KOPT-K1 (cell line): ENCODE measurements around the gene EML6.

Source experiments
- H3K27ac ChIP-seq: fragments of 200-600 bp; sonication (generic); 2 replicates; pipeline ENCODE4 v1.5.1; 2016; ENCODE audit warnings: antibody characterized with exemption, mild to moderate bottlenecking, low read depth, low read length; ENCODE audit not compliant: poor library complexity, severe bottlenecking
- H3K36me3 ChIP-seq: fragments of 200-600 bp; sonication (generic); 2 replicates; pipeline ENCODE4 v1.5.1; 2017; ENCODE audit warnings: antibody characterized with exemption, mild to moderate bottlenecking, low read length, moderate library complexity; ENCODE audit not compliant: insufficient read depth
- H3K9me3 ChIP-seq: fragments of 200-600 bp; sonication (generic); 2 replicates; pipeline ENCODE4 v1.5.1; 2017; ENCODE audit warnings: antibody characterized with exemption, low read length, mild to moderate bottlenecking; ENCODE audit not compliant: insufficient read depth, poor library complexity, severe bottlenecking

Gene EML6

GRCh38 chr2:55003706-55004639, 280.5 kb downstream of the EML6 start:
- Histone ChIP-seq H3K9me3 (no peaks in the 10 kb centered on the region), H3K36me3 (no peaks in the 10 kb centered on the region), H3K27ac (no peak overlapping the region)

DNA sequence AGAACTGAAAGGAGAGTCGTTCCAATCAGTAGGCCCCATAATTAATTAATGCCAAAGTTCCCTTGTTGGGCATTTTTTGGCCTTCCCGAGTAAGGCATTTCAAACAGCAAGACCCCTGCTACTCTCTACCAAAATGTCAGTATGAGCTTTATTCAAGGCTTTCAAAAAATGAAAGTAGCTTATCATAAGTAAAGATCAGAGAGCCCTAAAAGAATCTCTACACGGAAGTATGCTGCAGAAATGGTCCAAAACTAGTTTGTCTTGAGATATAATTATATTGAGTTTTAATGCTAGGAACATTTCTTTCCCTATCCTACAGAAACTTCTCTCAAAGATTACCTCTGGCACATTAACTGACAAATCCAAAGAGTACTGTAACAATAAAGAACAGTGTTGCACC, 282.8 kb downstream of the EML6 start:
- no peaks in the 10 kb centered on the region for H3K36me3 ChIP-seq
- H3K9me3 ChIP-seq = no peaks in the 10 kb centered on the region
- peak overlapping the region; percentile 43 for H3K27ac ChIP-seq

GRCh38 chr2:55009277-55010060, 286.0 kb downstream of the EML6 start:
- no peaks in the 10 kb centered on the region for H3K9me3 ChIP-seq
- no peaks in the 10 kb centered on the region for H3K36me3 ChIP-seq
- peak overlapping the region; percentile 69 for H3K27ac ChIP-seq

DNA sequence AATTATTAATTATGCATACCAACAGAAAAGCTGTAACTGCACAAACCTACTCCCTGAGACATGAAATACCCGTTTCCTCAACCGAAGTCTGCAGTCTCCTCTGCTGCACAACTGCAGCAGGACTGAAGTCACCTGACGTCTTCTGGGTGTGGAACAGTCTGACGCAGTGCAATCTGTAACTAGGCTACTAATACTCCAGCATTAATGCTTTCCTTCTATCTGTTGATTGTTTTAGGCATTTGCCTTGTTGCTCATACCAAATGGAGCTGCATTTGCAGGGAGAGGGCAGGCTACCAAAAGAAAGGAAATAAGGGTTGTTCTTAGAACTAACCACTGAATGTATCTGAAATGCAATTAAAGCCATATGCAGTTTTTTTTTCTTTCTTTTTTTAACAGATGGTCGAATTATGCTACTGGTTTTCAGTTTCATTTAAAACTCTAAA, 286.7 kb downstream of the EML6 start:
- H3K27ac ChIP-seq = peak overlapping the region; percentile 69
- no peaks in the 10 kb centered on the region for H3K36me3 ChIP-seq
- no peaks in the 10 kb centered on the region for H3K9me3 ChIP-seq

DNA sequence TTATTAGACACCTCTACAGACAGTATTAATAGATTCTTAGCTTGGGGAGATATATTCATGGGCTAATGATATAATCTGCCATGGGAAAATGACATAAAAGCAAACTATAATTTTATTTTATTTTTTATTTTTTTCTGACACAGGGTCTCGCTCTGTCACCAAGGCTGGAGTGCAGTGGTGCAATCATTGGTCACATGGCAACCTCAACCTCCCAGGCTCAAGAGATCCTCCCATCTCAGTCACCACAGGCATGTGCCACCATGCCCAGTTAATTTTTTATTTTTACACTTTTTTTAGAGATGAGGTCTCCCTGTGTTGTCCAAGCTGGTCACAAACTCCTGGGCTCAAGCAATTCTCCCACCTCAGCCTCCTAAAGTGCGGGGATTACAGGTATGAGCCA, 287.5 kb downstream of the EML6 start:
- no peaks in the 10 kb centered on the region for H3K36me3 ChIP-seq
- peaks cover 7% of the 10 kb centered on the region for H3K9me3 ChIP-seq
- H3K27ac ChIP-seq = peak overlapping the region; percentile 69

DNA sequence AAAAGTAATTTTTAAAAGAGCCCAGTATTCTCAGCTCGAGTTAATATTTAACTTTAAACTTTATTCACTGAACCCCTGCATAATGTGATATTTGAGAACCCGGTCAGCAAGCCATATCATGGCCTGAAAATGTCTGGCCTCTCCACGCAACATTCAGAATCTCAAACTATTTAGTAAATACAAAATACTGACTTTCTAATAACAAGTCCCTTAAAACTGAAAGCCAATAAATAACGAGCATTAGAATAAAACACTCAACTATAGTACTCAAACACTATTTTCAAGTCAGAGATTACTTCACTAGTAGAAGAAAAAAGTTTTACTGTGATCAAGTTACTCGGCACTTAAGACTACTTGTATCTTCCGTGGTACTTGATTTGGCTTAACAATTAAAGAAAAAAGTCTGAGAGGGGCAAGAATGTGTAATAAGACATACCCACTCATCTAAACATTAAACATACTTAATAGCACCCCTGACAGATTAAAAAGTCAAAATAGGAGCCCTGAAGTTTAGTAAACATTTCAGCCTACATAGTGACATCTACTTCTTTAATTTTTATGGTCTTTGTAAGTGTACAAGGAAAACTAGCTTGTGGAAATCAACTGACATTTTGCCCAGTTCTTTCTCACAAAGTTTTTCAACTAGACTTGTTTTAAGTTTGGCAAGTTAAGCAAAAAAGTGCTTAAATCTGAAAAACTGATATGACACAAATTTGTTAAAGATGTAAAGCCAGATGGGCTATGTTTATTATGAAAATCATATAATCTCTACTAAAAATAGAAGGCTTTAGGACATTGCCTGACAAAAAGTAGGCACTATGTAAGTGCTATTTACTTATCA, 288.6 kb downstream of the EML6 start:
- no peak overlapping the region for H3K27ac ChIP-seq
- H3K36me3 ChIP-seq = no peaks in the 10 kb centered on the region; the same call in 1 of the 2 replicates
- H3K9me3 ChIP-seq = peaks cover 15% of the 10 kb centered on the region

DNA sequence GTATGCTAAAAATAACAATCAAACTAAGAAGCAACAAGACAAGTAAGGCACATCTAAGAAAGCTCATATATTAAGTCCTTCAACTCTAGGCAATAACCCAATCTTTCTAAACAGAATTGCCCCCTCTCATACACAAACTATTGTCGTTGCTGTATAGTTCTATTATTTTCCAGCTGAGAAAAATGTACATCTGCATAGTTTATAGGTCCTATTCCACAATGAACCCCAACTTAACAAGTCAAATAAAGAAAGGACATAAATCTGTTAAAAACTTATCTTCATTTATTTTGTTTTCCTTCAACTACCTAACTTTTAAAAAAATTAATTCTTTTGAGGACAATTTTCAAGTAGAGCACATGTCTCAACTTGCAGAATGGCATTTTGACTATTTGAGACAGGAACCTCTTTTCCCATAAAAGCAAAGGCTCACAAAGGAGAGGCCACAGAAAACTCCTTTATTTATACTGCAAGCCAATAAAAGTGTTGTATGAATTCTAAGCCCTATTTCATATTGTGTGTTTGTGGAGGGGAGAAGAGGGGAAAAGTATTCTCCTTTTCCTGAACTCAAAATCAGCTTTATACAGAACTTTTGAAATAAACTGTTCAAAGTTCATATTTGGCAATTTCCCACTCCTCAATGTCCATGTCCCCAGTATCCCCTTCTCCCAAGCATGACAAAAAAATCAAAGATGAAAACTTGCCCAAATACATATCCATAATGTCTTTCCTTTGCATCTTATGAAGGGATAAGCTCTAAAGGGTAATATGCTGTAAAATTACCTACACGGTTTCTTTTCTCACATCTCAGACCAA, 289.4 kb downstream of the EML6 start:
- Histone ChIP-seq H3K9me3 (peaks cover 15% of the 10 kb centered on the region), H3K27ac (no peak overlapping the region), H3K36me3 (peaks cover 8% of the 10 kb centered on the region)

DNA sequence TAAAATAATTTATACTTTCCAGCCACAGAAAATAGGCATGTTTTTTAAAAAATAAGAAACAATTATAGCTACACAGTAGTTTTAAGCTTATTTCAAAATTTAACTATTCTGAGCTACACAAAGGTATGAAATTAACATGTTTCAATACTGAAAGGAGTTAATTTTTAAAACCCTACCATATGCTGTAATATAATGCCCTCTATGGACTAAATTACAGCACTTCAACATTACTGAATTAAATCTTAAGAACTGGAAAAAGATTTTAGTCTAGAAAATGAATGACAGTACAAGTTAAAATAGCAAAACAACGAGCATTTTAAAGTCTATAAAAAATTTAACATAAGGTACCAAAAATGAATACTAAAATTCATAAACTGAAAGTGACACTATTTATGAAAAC, 290.5 kb downstream of the EML6 start:
- Histone ChIP-seq H3K36me3 (peaks cover 18% of the 10 kb centered on the region), H3K27ac (no peak overlapping the region)

DNA sequence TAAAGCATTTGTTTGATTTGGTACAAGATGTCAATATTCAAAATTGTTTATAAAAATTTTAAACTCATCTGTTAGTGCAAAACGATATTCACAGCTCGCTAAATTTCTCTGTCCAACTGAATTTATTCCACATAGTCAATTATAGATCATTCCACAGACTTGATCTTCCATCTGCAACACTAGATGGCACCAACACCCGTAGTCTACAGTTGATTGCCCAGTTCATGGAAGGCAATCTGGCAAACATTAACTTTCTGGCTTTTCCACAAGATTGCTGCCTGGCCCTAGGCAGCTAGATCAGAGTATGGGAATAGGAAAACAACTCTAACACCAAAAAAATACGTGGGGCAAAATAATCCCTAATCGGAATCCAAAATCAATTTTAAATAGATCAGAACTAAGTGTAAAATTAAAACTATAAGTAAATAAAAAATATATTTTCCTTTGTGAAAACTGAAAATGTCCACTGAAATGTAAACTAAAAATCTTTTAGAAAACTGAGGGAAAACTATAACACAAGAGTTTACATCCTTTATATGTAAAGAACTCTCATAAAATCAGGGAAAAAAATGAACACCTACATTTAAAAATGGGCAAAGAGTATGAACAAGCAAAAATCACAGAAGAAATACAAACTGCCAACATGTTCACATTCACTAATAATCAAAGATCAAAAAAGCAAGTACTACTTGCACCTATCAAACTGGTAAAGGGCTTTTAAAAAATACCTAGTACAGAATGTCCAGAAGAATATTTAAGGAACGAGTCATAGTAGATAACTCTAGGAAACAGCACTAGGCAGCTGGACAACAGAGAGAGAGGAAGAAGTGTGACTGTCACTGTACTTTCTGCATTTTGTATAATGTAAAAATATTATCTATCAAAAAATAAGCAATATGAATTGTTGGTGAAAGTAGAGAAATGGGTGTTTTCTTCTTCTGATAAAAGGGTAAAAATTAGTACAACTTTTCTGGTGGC, 291.8 kb downstream of the EML6 start:
- H3K27ac ChIP-seq = no peak overlapping the region

More for the DNA sequence above, 290.5 kb downstream of the EML6 start:
- H3K9me3 ChIP-seq = peaks cover 15% of the 10 kb centered on the region

DNA sequence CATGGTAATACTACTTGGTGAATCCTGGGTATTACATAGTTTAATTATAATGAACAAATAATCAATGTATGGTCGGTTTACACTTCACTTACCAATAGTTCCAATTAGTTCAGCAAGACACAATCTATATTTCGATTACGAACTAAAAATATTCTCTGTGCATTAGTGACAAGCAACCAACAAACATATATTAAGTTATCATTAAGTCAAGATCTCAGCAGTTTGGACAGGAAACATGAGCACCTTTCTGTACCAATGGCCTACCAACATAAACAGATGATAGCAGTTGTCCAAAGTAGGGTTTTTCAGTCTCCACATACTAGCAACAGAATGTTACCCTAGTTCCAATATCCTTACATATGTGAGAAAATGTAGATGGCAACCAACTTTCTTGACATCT, 294.0 kb downstream of the EML6 start:
- peaks cover 15% of the 10 kb centered on the region for H3K9me3 ChIP-seq
- peaks cover 41% of the 10 kb centered on the region for H3K36me3 ChIP-seq
- no peak overlapping the region for H3K27ac ChIP-seq

More for the DNA sequence above, 291.8 kb downstream of the EML6 start:
- H3K36me3 ChIP-seq = peaks cover 30% of the 10 kb centered on the region
- peaks cover 15% of the 10 kb centered on the region for H3K9me3 ChIP-seq

- peaks cover 15% of the 10 kb centered on the region for H3K9me3 ChIP-seq
- H3K36me3 ChIP-seq = peaks cover 41% of the 10 kb centered on the region
- no peak overlapping the region for H3K27ac ChIP-seq
Measured at GRCh38 chr2:55017880-55018279, 294.4 kb downstream of the EML6 start.

DNA sequence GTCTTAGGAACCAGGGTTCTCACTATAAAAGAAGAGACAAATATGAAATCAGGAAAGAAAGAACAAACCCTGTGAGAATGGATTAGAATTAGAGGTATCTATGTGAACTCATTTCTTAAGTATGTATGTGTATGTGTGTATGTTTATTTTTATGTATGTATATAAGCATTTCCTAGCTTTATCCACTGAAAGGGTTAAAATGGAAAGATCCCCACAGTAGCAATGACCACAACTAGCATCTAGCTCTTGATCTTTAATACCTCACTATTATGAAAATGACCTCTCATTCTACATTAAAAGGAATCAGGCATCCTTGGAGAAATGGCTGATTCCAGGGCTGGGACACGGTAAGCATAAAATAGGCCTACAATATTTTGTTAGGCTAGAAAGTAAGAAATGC, 295.2 kb downstream of the EML6 start:
- H3K36me3 ChIP-seq = peaks cover 41% of the 10 kb centered on the region
- H3K27ac ChIP-seq = no peak overlapping the region
- peaks cover 15% of the 10 kb centered on the region for H3K9me3 ChIP-seq
